Ovary (tissue), 9 donors: Measurements from ENCODE around the gene PON3. TPM values are rescaled to one million over a fixed set of nuclear protein-coding genes. Genes with fewer than 3 reads are reported as not detected.
"Not testable (repeated sequence)": the region's sequence is repeated elsewhere in the genome, so short reads cannot be mapped to it uniquely, and the experiment has no call there.

Source experiments
- DNase-seq, 5 donors: peaks; one replicate each; pipeline ENCODE4 v3.0.0-alpha.2; 2019 to 2020
- H3K27ac ChIP-seq, 2 donors: fragments of 200-600 bp; one replicate each; pipeline versions ENCODE4 v1.5.1 to v1.8.0; 2019 to 2022
- H3K27me3 ChIP-seq: fragments of 200-600 bp; one replicate; pipeline ENCODE4 v1.8.0; 2022
- H3K36me3 ChIP-seq: fragments of 200-600 bp; sonication (generic); one replicate; pipeline ENCODE4 v1.5.1; 2019
- H3K4me1 ChIP-seq: one replicate; pipeline ENCODE4 v1.8.1; 2013; ENCODE audit warnings: mild to moderate bottlenecking, moderate library complexity; ENCODE audit not compliant: insufficient read depth
- H3K4me3 ChIP-seq: fragments of 200-600 bp; sonication (generic); one replicate; pipeline ENCODE4 v1.5.1; 2017
- H3K9me3 ChIP-seq, 2 donors: fragments of 200-600 bp in 1 of 2; sonication (generic) in 1 of 2; one replicate each; pipeline versions ENCODE4 v1.5.1 to v1.8.1; 2013 to 2019; ENCODE audit warnings: mild to moderate bottlenecking in 1 of 2, moderate library complexity in 1 of 2
- CTCF ChIP-seq, 3 donors: fragments of 450-650 bp in 2 of 3; fragments of 200-600 bp in 1 of 3; IDR thresholded peaks; one replicate each; pipeline versions ENCODE4 v1.5.1 to v1.8.0; 2016 to 2022; ENCODE audit warnings: antibody characterized with exemption in 3 of 3, mild to moderate bottlenecking in 1 of 3
- EP300 ChIP-seq: sonication (generic); formaldehyde crosslinking; IDR thresholded peaks from one replicate; pipeline ENCODE4 v1.6.1; 2017; ENCODE audit warnings: antibody characterized with exemption
- POLR2A ChIP-seq: fragments of 450-650 bp; IDR thresholded peaks from one replicate; pipeline ENCODE4 v1.6.1; 2017; ENCODE audit warnings: antibody characterized with exemption, mild to moderate bottlenecking, moderate library complexity
- WGBS, 3 donors: extraction: QIAGEN DNeasy Blood & Tissue Kit in 1 of 3; methylation state at CpG; one replicate each; pipeline versions ENCODE4 v1.1.5 to v1.1.7; 2013 to 2017; 5-methylcytosine and 5-hydroxymethylcytosine counted together
- intact Hi-C, 4 donors: fragments of 100-400 bp; cut with DNase I; formaldehyde crosslinking; loops; one replicate each; pipeline versions ENCODE4 v1.11.0 to v1.15.1; 2022 to 2023
- polyA plus RNA-seq, 2 donors: library from polyadenylated mRNA; stranded (reverse); fragments of 200-250 nt in 1 of 2; fragments of 350-450 nt in 1 of 2; fragmentation: Illumina TruSeq in 1 of 2; extraction: RNeasy Lipid Tissue Mini Kit (QIAGEN cat#74804) in 1 of 2; gene quantifications; one replicate each; pipeline ENCODE4 v1.2.3, GENCODE V29; 2013 to 2014
- total RNA-seq, 7 donors: library from RNA; depleted of rRNA in 2 of 7; stranded (reverse); fragments of >200 nt in 2 of 7; fragmentation: NEBNext Ultra II Directional in 3 of 7; extraction: Animal tissue kit (Norgen Biotek cat#: 25700) in 3 of 7; gene quantifications; one replicate each; pipeline versions ENCODE4 v1.1.0 to v1.2.4, GENCODE V29; 2016 to 2023
- donor health status: DM: no; HTN: no; CAD: no; lungs with moderate emphysema.
- donor health status: DM: no; HTN: no; CAD: no.
- donor health status: Bipolar disorder and iron deficiency.
- donor health status: DM: yes; HTN: yes; CAD: no.
- donor health status: DM: no; HTN: no; CAD: no.
- donor health status: DM: yes; HTN: yes; CAD: no.

PON3 gene
- total and polyA plus RNA-seq, 9 donors = 6.2 to 26.0 (median 15.7) TPM

GRCh38 chr7:95391761-95392160 lies 4.4 kb downstream of the PON3 start:
- 50 to 70% (median 55%) methylated on average over 2 of the region's 2 CpGs for WGBS, 3 donors
- intact Hi-C loops = no loop called here
- Histone ChIP-seq H3K27me3 (no peaks in the 10 kb centered on the region), H3K9me3 (no peaks in the 10 kb centered on the region), H3K4me1 (no peaks in the 10 kb centered on the region), H3K4me3 (no peak overlapping the region), H3K27ac (no peak overlapping the region), H3K36me3 (no peaks in the 10 kb centered on the region)
- TF ChIP-seq EP300 = no peak
- no peak for TF ChIP-seq POLR2A
- no peak for TF ChIP-seq CTCF (IDR thresholded peaks at IDR 0.05)
- DNase-seq = no peak

GRCh38 chr7:95389516-95389915 lies 6.7 kb downstream of the PON3 start:
- intact Hi-C loops = no loop called here
- no peaks in the 10 kb centered on the region for H3K27me3 ChIP-seq
- H3K4me1 ChIP-seq = no peaks in the 10 kb centered on the region
- H3K9me3 ChIP-seq = no peaks in the 10 kb centered on the region
- TF ChIP-seq EP300 (no peak), POLR2A (no peak), CTCF (IDR thresholded peaks at IDR 0.05) (no peak)
- H3K27ac ChIP-seq = no peak overlapping the region
- no peak overlapping the region for H3K4me3 ChIP-seq
- H3K36me3 ChIP-seq = no peaks in the 10 kb centered on the region
- no peak for DNase-seq
- WGBS, 3 donors = 93 to 96% (median 94%) methylated on average over 7 of the region's 7 CpGs

GRCh38 chr7:95379457-95379856 lies 16.7 kb downstream of the PON3 start:
- intact Hi-C loops, H3K4me3 ChIP-seq, H3K4me1 ChIP-seq, H3K27me3 ChIP-seq, DNase-seq, H3K36me3 ChIP-seq, H3K27ac ChIP-seq, H3K9me3 ChIP-seq: not testable (repeated sequence)
- 95 to 96% (median 96%) methylated on average over 10 of the region's 10 CpGs for WGBS, 3 donors

GRCh38 chr7:95376632-95377400 lies 19.4 kb downstream of the PON3 start:
- Histone ChIP-seq H3K36me3 (no peaks in the 10 kb centered on the region), H3K4me1 (no peaks in the 10 kb centered on the region), H3K9me3 (no peaks in the 10 kb centered on the region), H3K27ac (no peak overlapping the region), H3K27me3 (no peaks in the 10 kb centered on the region), H3K4me3 (no peak overlapping the region)
- 89 to 94% (median 90%) methylated on average over 18 of the region's 18 CpGs for WGBS, 3 donors
- no peak for DNase-seq
- intact Hi-C loops = no loop called here
- no peak for TF ChIP-seq CTCF (IDR thresholded peaks at IDR 0.05)
- no peak for TF ChIP-seq POLR2A
- TF ChIP-seq EP300 = no peak

GRCh38 chr7:95375591-95376257 lies 20.5 kb downstream of the PON3 start:
- no peaks in the 10 kb centered on the region for H3K9me3 ChIP-seq
- no peaks in the 10 kb centered on the region for H3K4me1 ChIP-seq
- intact Hi-C loops = no loop called here
- no peak overlapping the region for H3K4me3 ChIP-seq
- 93 to 96% (median 94%) methylated on average over 2 of the region's 2 CpGs for WGBS, 3 donors
- TF ChIP-seq CTCF (IDR thresholded peaks at IDR 0.05) = no peak
- no peaks in the 10 kb centered on the region for H3K36me3 ChIP-seq
- H3K27ac ChIP-seq = no peak overlapping the region
- H3K27me3 ChIP-seq = no peaks in the 10 kb centered on the region
- DNase-seq = no peak
